Ovary (tissue), 9 donors: Measurements from ENCODE around the gene KDM4C. TPM values are rescaled to one million over a fixed set of nuclear protein-coding genes. Genes with fewer than 3 reads are reported as not detected.

Experiments
- DNase-seq, 5 donors: peaks; one replicate each; pipeline ENCODE4 v3.0.0-alpha.2; 2019 to 2020
- H3K27ac ChIP-seq, 2 donors: fragments of 200-600 bp; one replicate each; pipeline versions ENCODE4 v1.5.1 to v1.8.0; 2019 to 2022
- H3K27me3 ChIP-seq: fragments of 200-600 bp; one replicate; pipeline ENCODE4 v1.8.0; 2022
- H3K36me3 ChIP-seq: fragments of 200-600 bp; sonication (generic); one replicate; pipeline ENCODE4 v1.5.1; 2019
- H3K4me1 ChIP-seq: one replicate; pipeline ENCODE4 v1.8.1; 2013; ENCODE audit warnings: mild to moderate bottlenecking, moderate library complexity; ENCODE audit not compliant: insufficient read depth
- H3K4me3 ChIP-seq: fragments of 200-600 bp; sonication (generic); one replicate; pipeline ENCODE4 v1.5.1; 2017
- H3K9me3 ChIP-seq, 2 donors: fragments of 200-600 bp in 1 of 2; sonication (generic) in 1 of 2; one replicate each; pipeline versions ENCODE4 v1.5.1 to v1.8.1; 2013 to 2019; ENCODE audit warnings: mild to moderate bottlenecking in 1 of 2, moderate library complexity in 1 of 2
- EP300 ChIP-seq: sonication (generic); formaldehyde crosslinking; IDR thresholded peaks from one replicate; pipeline ENCODE4 v1.6.1; 2017; ENCODE audit warnings: antibody characterized with exemption
- POLR2A ChIP-seq: fragments of 450-650 bp; IDR thresholded peaks from one replicate; pipeline ENCODE4 v1.6.1; 2017; ENCODE audit warnings: antibody characterized with exemption, mild to moderate bottlenecking, moderate library complexity
- WGBS, 3 donors: extraction: QIAGEN DNeasy Blood & Tissue Kit in 1 of 3; methylation state at CpG; one replicate each; pipeline versions ENCODE4 v1.1.5 to v1.1.7; 2013 to 2017; 5-methylcytosine and 5-hydroxymethylcytosine counted together
- intact Hi-C, 4 donors: fragments of 100-400 bp; cut with DNase I; formaldehyde crosslinking; loops; one replicate each; pipeline versions ENCODE4 v1.11.0 to v1.15.1; 2022 to 2023
- polyA plus RNA-seq, 2 donors: library from polyadenylated mRNA; stranded (reverse); fragments of 200-250 nt in 1 of 2; fragments of 350-450 nt in 1 of 2; fragmentation: Illumina TruSeq in 1 of 2; extraction: RNeasy Lipid Tissue Mini Kit (QIAGEN cat#74804) in 1 of 2; gene quantifications; one replicate each; pipeline ENCODE4 v1.2.3, GENCODE V29; 2013 to 2014
- total RNA-seq, 7 donors: library from RNA; depleted of rRNA in 2 of 7; stranded (reverse); fragments of >200 nt in 2 of 7; fragmentation: NEBNext Ultra II Directional in 3 of 7; extraction: Animal tissue kit (Norgen Biotek cat#: 25700) in 3 of 7; gene quantifications; one replicate each; pipeline versions ENCODE4 v1.1.0 to v1.2.4, GENCODE V29; 2016 to 2023
- TF ChIP-seq, protein P1 (sequence below), 3 donors: fragments of 450-650 bp in 2 of 3; fragments of 200-600 bp in 1 of 3; IDR thresholded peaks; one replicate each; pipeline versions ENCODE4 v1.5.1 to v1.8.0; 2016 to 2022; ENCODE audit warnings: antibody characterized with exemption in 3 of 3, mild to moderate bottlenecking in 1 of 3
- donor health status: DM: no; HTN: no; CAD: no; lungs with moderate emphysema.
- donor health status: DM: no; HTN: no; CAD: no.
- donor health status: Bipolar disorder and iron deficiency.
- donor health status: DM: yes; HTN: yes; CAD: no.
- donor health status: DM: no; HTN: no; CAD: no.
- donor health status: DM: yes; HTN: yes; CAD: no.

The KDM4C gene
- total and polyA plus RNA-seq, 9 donors: 9.5 to 35.6 (median 26.7) TPM

DNA sequence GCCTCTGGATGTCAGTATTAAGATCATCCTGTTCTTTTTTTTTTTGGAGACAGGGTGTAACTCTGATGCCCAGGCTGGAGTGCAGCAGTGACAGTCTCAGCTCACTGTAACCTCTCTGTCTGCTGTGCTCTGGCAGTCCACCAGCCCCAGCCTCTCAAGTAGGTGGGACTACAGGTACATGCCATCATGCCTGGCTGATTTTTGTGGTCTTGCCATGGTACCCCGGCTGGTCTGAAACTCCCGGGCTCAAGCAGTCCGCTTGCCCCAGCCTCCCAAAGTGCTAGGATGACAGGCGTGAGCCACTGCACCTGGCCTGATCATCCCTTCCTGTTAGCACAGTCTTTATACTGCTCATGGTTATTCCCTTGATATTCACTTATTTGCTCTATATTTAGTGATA, 3.5 kb downstream of the KDM4C start:
- no peaks in the 10 kb centered on the region for H3K9me3 ChIP-seq
- DNase-seq: peak in 1 of 5 donors; percentile 48
- H3K4me1 ChIP-seq: peaks cover 7% of the 10 kb centered on the region
- no peak overlapping the region for H3K4me3 ChIP-seq
- TF ChIP-seq POLR2A (no peak), EP300 (no peak)
- TF ChIP-seq, protein P1, sequence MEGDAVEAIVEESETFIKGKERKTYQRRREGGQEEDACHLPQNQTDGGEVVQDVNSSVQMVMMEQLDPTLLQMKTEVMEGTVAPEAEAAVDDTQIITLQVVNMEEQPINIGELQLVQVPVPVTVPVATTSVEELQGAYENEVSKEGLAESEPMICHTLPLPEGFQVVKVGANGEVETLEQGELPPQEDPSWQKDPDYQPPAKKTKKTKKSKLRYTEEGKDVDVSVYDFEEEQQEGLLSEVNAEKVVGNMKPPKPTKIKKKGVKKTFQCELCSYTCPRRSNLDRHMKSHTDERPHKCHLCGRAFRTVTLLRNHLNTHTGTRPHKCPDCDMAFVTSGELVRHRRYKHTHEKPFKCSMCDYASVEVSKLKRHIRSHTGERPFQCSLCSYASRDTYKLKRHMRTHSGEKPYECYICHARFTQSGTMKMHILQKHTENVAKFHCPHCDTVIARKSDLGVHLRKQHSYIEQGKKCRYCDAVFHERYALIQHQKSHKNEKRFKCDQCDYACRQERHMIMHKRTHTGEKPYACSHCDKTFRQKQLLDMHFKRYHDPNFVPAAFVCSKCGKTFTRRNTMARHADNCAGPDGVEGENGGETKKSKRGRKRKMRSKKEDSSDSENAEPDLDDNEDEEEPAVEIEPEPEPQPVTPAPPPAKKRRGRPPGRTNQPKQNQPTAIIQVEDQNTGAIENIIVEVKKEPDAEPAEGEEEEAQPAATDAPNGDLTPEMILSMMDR (IDR thresholded peaks at IDR 0.05): no peak
- no peak overlapping the region for H3K27ac ChIP-seq
- intact Hi-C loops: no loop called here
- no peaks in the 10 kb centered on the region for H3K36me3 ChIP-seq
- WGBS, 3 donors: 52 to 60% (median 58%) methylated on average over 4 of the region's 4 CpGs
- no peaks in the 10 kb centered on the region for H3K27me3 ChIP-seq

- Histone ChIP-seq H3K9me3 (no peaks in the 10 kb centered on the region), H3K4me1 (peaks cover 7% of the 10 kb centered on the region), H3K36me3 (no peaks in the 10 kb centered on the region), H3K4me3 (no peak overlapping the region), H3K27ac (no peak overlapping the region), H3K27me3 (no peaks in the 10 kb centered on the region)
- intact Hi-C loops: no loop called here
- TF ChIP-seq POLR2A (no peak), EP300 (no peak)
- TF ChIP-seq, protein P1 (IDR thresholded peaks at IDR 0.05): no peak
- DNase-seq: no peak
Observed at GRCh38 chr9:6763244-6763643, 5.5 kb downstream of the KDM4C start.

DNA sequence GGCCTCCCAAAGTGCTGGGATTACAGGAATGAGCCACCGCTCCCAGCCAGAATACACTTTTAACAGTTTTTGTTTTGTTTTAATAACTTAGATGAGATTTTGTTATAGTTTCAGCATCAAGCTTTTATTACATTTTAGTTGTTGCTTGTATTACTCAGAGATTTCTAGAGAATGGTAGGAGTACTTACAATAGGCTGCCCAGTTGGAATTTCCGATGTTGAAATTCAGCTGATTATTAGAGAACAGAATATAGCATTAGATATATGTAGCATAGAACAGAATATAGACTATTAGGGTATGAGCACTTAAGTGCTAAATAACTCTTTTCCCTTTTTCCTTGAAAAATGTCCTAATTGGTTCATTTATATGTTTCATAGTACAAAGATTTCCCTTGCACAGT, 6.2 kb downstream of the KDM4C start:
- no peak overlapping the region for H3K27ac ChIP-seq
- no peaks in the 10 kb centered on the region for H3K9me3 ChIP-seq
- intact Hi-C loops: no loop called here
- TF ChIP-seq, protein P1 (IDR thresholded peaks at IDR 0.05): no peak
- TF ChIP-seq EP300 (no peak), POLR2A (no peak)
- H3K4me3 ChIP-seq: no peak overlapping the region
- peaks cover 5% of the 10 kb centered on the region for H3K4me1 ChIP-seq
- 96 to 100% (median 98%) methylated on average over 2 of the region's 2 CpGs for WGBS, 3 donors
- no peaks in the 10 kb centered on the region for H3K27me3 ChIP-seq
- no peaks in the 10 kb centered on the region for H3K36me3 ChIP-seq
- DNase-seq: no peak

- H3K4me1 ChIP-seq: peaks cover 5% of the 10 kb centered on the region
- H3K4me3 ChIP-seq: no peak overlapping the region
- no peaks in the 10 kb centered on the region for H3K36me3 ChIP-seq
- DNase-seq: no peak
- intact Hi-C loops: no loop called here
- no peaks in the 10 kb centered on the region for H3K27me3 ChIP-seq
- no peaks in the 10 kb centered on the region for H3K9me3 ChIP-seq
- no peak for TF ChIP-seq POLR2A
- TF ChIP-seq, protein P1 (IDR thresholded peaks at IDR 0.05): no peak
- no peak for TF ChIP-seq EP300
- no peak overlapping the region for H3K27ac ChIP-seq
Observed at GRCh38 chr9:6764523-6764922, 6.8 kb downstream of the KDM4C start.

DNA sequence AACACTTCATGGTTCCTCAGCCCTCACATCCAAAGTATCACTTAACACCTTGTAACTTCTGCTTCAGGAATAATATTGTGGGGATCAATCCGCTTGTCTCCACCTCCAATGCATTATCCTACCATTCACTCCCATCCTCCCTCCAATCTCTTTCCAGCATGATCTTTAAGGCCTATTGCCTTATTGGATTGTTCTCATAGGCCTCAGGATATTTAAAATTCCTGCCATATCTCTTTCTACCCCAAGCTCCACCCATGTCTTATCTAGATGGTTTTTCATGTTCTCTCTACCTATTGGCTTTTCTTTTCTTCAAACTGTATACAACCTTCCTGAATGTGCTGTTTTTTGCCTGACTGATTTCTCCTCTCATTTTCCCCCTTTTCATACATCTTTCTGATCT, 7.2 kb downstream of the KDM4C start:
- Histone ChIP-seq H3K27me3 (no peaks in the 10 kb centered on the region), H3K9me3 (no peaks in the 10 kb centered on the region), H3K27ac (no peak overlapping the region), H3K4me3 (no peak overlapping the region), H3K36me3 (no peaks in the 10 kb centered on the region), H3K4me1 (peaks cover 3% of the 10 kb centered on the region)
- TF ChIP-seq EP300 (no peak), POLR2A (no peak)
- TF ChIP-seq, protein P1 (IDR thresholded peaks at IDR 0.05): no peak
- intact Hi-C loops: no loop called here
- 100% methylated on average over 1 of the region's 1 CpG for WGBS, 3 donors
- no peak for DNase-seq
